Suprapubic skin (tissue), 4 donors: ENCODE measurements around the gene NHSL2. TPM values are rescaled to one million over a fixed set of nuclear protein-coding genes. Genes with fewer than 3 reads are reported as not detected.
"Not testable (repeated sequence)": the region's sequence is repeated elsewhere in the genome, so short reads cannot be mapped to it uniquely, and the experiment has no call there.

ENCODE experiments used
- DNase-seq, 2 donors: peaks; one replicate each; pipeline ENCODE4 v3.0.0-alpha.2; 2019; ENCODE audit warnings: low spot score in 2 of 2
- H3K27ac ChIP-seq: fragments of 200-600 bp; sonication (generic); one replicate; pipeline ENCODE4 v1.5.1; 2019
- H3K27me3 ChIP-seq: fragments of 200-600 bp; sonication (generic); one replicate; pipeline ENCODE4 v1.5.1; 2019
- H3K36me3 ChIP-seq: fragments of 200-600 bp; sonication (generic); one replicate; pipeline ENCODE4 v1.5.1; 2019
- H3K4me1 ChIP-seq: fragments of 200-600 bp; sonication (generic); one replicate; pipeline ENCODE4 v1.5.1; 2019
- H3K4me3 ChIP-seq: fragments of 200-600 bp; sonication (generic); one replicate; pipeline ENCODE4 v1.5.1; 2019; ENCODE audit warnings: mild to moderate bottlenecking
- H3K9me3 ChIP-seq: fragments of 200-600 bp; sonication (generic); one replicate; pipeline ENCODE4 v1.5.1; 2019
- CTCF ChIP-seq, 2 donors: fragments of 200-600 bp in 1 of 2; fragments of 450-650 bp in 1 of 2; sonication (generic) in 1 of 2; IDR thresholded peaks; one replicate each; pipeline ENCODE4 v1.5.1; 2016 to 2019; ENCODE audit warnings: antibody characterized with exemption in 2 of 2, mild to moderate bottlenecking in 1 of 2, moderate library complexity in 1 of 2
- EP300 ChIP-seq: sonication (generic); formaldehyde crosslinking; IDR thresholded peaks from one replicate; pipeline ENCODE4 v1.6.1; 2017; ENCODE audit warnings: antibody characterized with exemption
- POLR2A ChIP-seq, 2 donors: fragments of 450-650 bp; IDR thresholded peaks; one replicate each; pipeline ENCODE4 v1.6.1; 2017; ENCODE audit warnings: antibody characterized with exemption in 2 of 2, mild to moderate bottlenecking in 2 of 2, moderate library complexity in 2 of 2
- POLR2AphosphoS5 ChIP-seq, 3 donors: sonication (generic); formaldehyde crosslinking; IDR thresholded peaks; one replicate each; pipeline ENCODE4 v1.6.1; 2017; ENCODE audit warnings: antibody characterized with exemption in 3 of 3
- WGBS: methylation state at CpG from one replicate; pipeline ENCODE4 v1.1.5; 2018; 5-methylcytosine and 5-hydroxymethylcytosine counted together
- total RNA-seq, 4 donors: library from RNA; depleted of rRNA; stranded (reverse); fragments of >200 nt; gene quantifications; one replicate each; pipeline ENCODE4 v1.1.0, GENCODE V29; 2016

NHSL2 gene
- total RNA-seq, 4 donors from 2014 or later: 2.0 to 4.7 (median 3.0) TPM

GRCh38 chrX:71872542-71873458 lies 37.8 kb upstream of the NHSL2 start:
- TF ChIP-seq EP300: no peak
- TF ChIP-seq POLR2AphosphoS5 (IDR thresholded peaks at IDR 0.05): no peak
- no peak for TF ChIP-seq POLR2A (IDR thresholded peaks at IDR 0.05)
- no peak for TF ChIP-seq CTCF (IDR thresholded peaks at IDR 0.05)
- peaks cover 8% of the 10 kb centered on the region for H3K27me3 ChIP-seq
- peak in 1 of 2 donors; percentile 54 for DNase-seq
- no peaks in the 10 kb centered on the region for H3K9me3 ChIP-seq
- H3K27ac ChIP-seq: no peak overlapping the region
- H3K4me1 ChIP-seq: no peaks in the 10 kb centered on the region
- no peak overlapping the region for H3K4me3 ChIP-seq
- 87% methylated on average over 15 of the region's 53 CpGs for WGBS
- no peaks in the 10 kb centered on the region for H3K36me3 ChIP-seq

- Histone ChIP-seq H3K9me3 (no peaks in the 10 kb centered on the region), H3K4me1 (no peaks in the 10 kb centered on the region), H3K36me3 (no peaks in the 10 kb centered on the region), H3K27ac (no peak overlapping the region), H3K27me3 (peaks cover 4% of the 10 kb centered on the region), H3K4me3 (no peak overlapping the region)
- TF ChIP-seq POLR2AphosphoS5 (IDR thresholded peaks at IDR 0.05) (no peak), POLR2A (IDR thresholded peaks at IDR 0.05) (no peak)
- no peak for DNase-seq
- WGBS: 81% methylated on average over 12 of the region's 12 CpGs
These were observed 37.2 kb upstream of the NHSL2 start for GRCh38 chrX:71873459-71873833.

- H3K4me3 ChIP-seq, H3K36me3 ChIP-seq, DNase-seq, H3K27me3 ChIP-seq, H3K9me3 ChIP-seq, H3K4me1 ChIP-seq, H3K27ac ChIP-seq: not testable (repeated sequence)
- 92% methylated on average over 7 of the region's 32 CpGs for WGBS
These were observed 33.8 kb upstream of the NHSL2 start for GRCh38 chrX:71876841-71877240.

GRCh38 chrX:71885099-71885498 lies 25.5 kb upstream of the NHSL2 start:
- H3K9me3 ChIP-seq: no peaks in the 10 kb centered on the region
- H3K27ac ChIP-seq: no peak overlapping the region
- H3K4me1 ChIP-seq: no peaks in the 10 kb centered on the region
- no peak for TF ChIP-seq POLR2A (IDR thresholded peaks at IDR 0.05)
- no peak for TF ChIP-seq EP300
- TF ChIP-seq POLR2AphosphoS5 (IDR thresholded peaks at IDR 0.05): no peak
- no peak for TF ChIP-seq CTCF (IDR thresholded peaks at IDR 0.05)
- no peaks in the 10 kb centered on the region for H3K36me3 ChIP-seq
- H3K4me3 ChIP-seq: no peak overlapping the region
- WGBS: 67% methylated on average over 3 of the region's 3 CpGs
- no peak for DNase-seq
- no peaks in the 10 kb centered on the region for H3K27me3 ChIP-seq

GRCh38 chrX:71895607-71896006 lies 15.0 kb upstream of the NHSL2 start:
- Histone ChIP-seq H3K27me3 (no peaks in the 10 kb centered on the region), H3K36me3 (no peaks in the 10 kb centered on the region), H3K27ac (no peak overlapping the region), H3K4me1 (no peaks in the 10 kb centered on the region), H3K4me3 (no peak overlapping the region), H3K9me3 (no peaks in the 10 kb centered on the region)
- TF ChIP-seq EP300 (no peak), POLR2AphosphoS5 (IDR thresholded peaks at IDR 0.05) (no peak), CTCF (IDR thresholded peaks at IDR 0.05) (no peak), POLR2A (IDR thresholded peaks at IDR 0.05) (no peak)
- DNase-seq: no peak

GRCh38 chrX:71906144-71906543 lies 4.5 kb upstream of the NHSL2 start:
- DNase-seq: no peak
- TF ChIP-seq EP300: no peak
- no peak for TF ChIP-seq CTCF (IDR thresholded peaks at IDR 0.05)
- TF ChIP-seq POLR2A (IDR thresholded peaks at IDR 0.05): no peak
- no peak for TF ChIP-seq POLR2AphosphoS5 (IDR thresholded peaks at IDR 0.05)
- no peak overlapping the region for H3K27ac ChIP-seq
- WGBS: 58% methylated on average over 5 of the region's 5 CpGs
- H3K4me3 ChIP-seq: no peak overlapping the region
- H3K4me1 ChIP-seq: peaks cover 7% of the 10 kb centered on the region
- peaks cover 18% of the 10 kb centered on the region for H3K27me3 ChIP-seq
- no peaks in the 10 kb centered on the region for H3K9me3 ChIP-seq
- no peaks in the 10 kb centered on the region for H3K36me3 ChIP-seq
